Measurements from ENCODE around the gene OR10X1.

The OR10X1 gene

DNA sequence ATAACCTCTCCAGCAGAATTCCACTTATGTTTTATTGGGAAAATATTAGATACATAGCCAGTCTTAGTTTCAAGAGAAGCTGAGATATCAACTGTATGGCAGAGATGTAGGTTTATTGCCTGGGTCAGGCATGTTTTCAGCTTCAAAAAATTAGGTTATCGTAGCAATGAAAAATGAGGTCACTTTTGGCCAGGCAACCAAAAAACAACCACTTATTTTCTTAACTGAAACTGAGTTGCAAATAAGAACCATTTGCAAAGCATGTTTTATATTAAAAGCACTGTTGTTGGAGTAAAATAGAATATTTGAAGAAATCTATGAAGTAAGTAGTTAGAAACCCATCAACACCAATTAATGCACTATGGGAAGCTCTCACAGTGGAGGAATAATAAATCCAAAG is 20.0 kb downstream of the OR10X1 start:
- TF ChIP-seq, protein P1, sequence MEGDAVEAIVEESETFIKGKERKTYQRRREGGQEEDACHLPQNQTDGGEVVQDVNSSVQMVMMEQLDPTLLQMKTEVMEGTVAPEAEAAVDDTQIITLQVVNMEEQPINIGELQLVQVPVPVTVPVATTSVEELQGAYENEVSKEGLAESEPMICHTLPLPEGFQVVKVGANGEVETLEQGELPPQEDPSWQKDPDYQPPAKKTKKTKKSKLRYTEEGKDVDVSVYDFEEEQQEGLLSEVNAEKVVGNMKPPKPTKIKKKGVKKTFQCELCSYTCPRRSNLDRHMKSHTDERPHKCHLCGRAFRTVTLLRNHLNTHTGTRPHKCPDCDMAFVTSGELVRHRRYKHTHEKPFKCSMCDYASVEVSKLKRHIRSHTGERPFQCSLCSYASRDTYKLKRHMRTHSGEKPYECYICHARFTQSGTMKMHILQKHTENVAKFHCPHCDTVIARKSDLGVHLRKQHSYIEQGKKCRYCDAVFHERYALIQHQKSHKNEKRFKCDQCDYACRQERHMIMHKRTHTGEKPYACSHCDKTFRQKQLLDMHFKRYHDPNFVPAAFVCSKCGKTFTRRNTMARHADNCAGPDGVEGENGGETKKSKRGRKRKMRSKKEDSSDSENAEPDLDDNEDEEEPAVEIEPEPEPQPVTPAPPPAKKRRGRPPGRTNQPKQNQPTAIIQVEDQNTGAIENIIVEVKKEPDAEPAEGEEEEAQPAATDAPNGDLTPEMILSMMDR (conservative IDR thresholded peaks at IDR 0.05; ENCODE audit: low read length), result no peak
- TF ChIP-seq EZH2phosphoT487 (IDR thresholded peaks at IDR 0.05; ENCODE audit: borderline replicate concordance), result no peak
- Histone ChIP-seq H3K9me3 (ENCODE audit: insufficient read depth, low read depth, low read length) (no peaks in the 10 kb centered on the region), H3K4me3 (ENCODE audit: low read length, poor library complexity, severe bottlenecking) (no peak overlapping the region)

DNA sequence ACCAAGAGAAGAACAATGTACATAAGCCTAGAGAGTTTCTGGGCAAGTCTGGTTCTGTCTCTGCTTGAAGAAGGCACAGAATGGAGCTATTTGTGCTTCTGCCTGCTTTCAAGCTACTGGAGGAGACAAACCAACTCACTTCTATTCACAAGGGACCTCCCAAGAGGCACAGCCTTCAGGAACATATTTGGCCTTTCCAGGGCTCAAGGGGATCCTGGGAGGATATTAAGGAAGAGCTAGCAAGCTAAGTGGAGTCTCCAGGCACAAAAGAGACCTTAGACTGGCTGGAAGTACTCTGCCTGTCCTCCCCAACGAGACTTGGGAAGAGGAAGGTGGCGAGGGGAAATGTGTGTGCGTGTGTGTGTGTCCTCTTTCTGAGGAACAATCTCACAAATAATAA is 25.3 kb downstream of the OR10X1 start, which contains the start of gene OR6Y1:
OR6Y1 (minus strand) TSS at position 54 of the 400 bp plus-strand sequence. CDS start 6,300 bp downstream, outside the sequence.
- H3K9ac ChIP-seq (ENCODE audit: low read depth, low read length, poor library complexity, severe bottlenecking), result no peak within 1 kb of the TSS
- no peaks in the 10 kb centered on the region for H3K4me1 ChIP-seq (ENCODE audit: insufficient read depth, low read length, poor library complexity, severe bottlenecking)
- no peaks in the 10 kb centered on the region for H3K79me2 ChIP-seq (ENCODE audit: insufficient read depth, low read length)
- H3K9me2 ChIP-seq (replicated peaks; ENCODE audit: low read depth, low read length), result no peaks in the 10 kb centered on the region
- no peak within 1 kb of the TSS for H3K4me2 ChIP-seq (ENCODE audit: low read depth, low read length, poor library complexity, severe bottlenecking)
- H4K20me1 ChIP-seq (ENCODE audit: insufficient read depth, low read length, poor library complexity, severe bottlenecking), result no peaks in the 10 kb centered on the region
- H2AFZ ChIP-seq (ENCODE audit: low read length), result no peak within 1 kb of the TSS
- H3K27me3 ChIP-seq (ENCODE audit: insufficient read depth, low read length, poor library complexity, severe bottlenecking), result no peaks in the 10 kb centered on the region
- TF ChIP-seq EZH2phosphoT487 (IDR thresholded peaks at IDR 0.05; ENCODE audit: borderline replicate concordance), result no peak
- TF ChIP-seq, protein P1 (conservative IDR thresholded peaks at IDR 0.05; ENCODE audit: low read length), result no peak
- H3K36me3 ChIP-seq (ENCODE audit: insufficient read depth, low read length), result no peaks in the 10 kb centered on the region
- H3K4me3 ChIP-seq (ENCODE audit: low read length, poor library complexity, severe bottlenecking), result no peak within 1 kb of the TSS
- H3F3A ChIP-seq (ENCODE audit: low read depth), result no peaks in the 10 kb centered on the region
- no peaks in the 10 kb centered on the region for H3K9me3 ChIP-seq (ENCODE audit: insufficient read depth, low read depth, low read length)

More for the DNA sequence above, 20.0 kb downstream of the OR10X1 start:
- H3F3A ChIP-seq (ENCODE audit: low read depth), result no peaks in the 10 kb centered on the region
- H3K9me2 ChIP-seq (replicated peaks; ENCODE audit: low read depth, low read length), result no peaks in the 10 kb centered on the region
- no peaks in the 10 kb centered on the region for H3K27me3 ChIP-seq (ENCODE audit: insufficient read depth, low read length, poor library complexity, severe bottlenecking)
- no peaks in the 10 kb centered on the region for H4K20me1 ChIP-seq (ENCODE audit: insufficient read depth, low read length, poor library complexity, severe bottlenecking)
- no peaks in the 10 kb centered on the region for H3K36me3 ChIP-seq (ENCODE audit: insufficient read depth, low read length)
- no peak overlapping the region for H3K9ac ChIP-seq (ENCODE audit: low read depth, low read length, poor library complexity, severe bottlenecking)
- no peaks in the 10 kb centered on the region for H3K79me2 ChIP-seq (ENCODE audit: insufficient read depth, low read length)
- no peak overlapping the region for H3K4me2 ChIP-seq (ENCODE audit: low read depth, low read length, poor library complexity, severe bottlenecking)
- H2AFZ ChIP-seq (ENCODE audit: low read length), result no peak overlapping the region
- H3K4me1 ChIP-seq (ENCODE audit: insufficient read depth, low read length, poor library complexity, severe bottlenecking), result peaks cover 3% of the 10 kb centered on the region

DNA sequence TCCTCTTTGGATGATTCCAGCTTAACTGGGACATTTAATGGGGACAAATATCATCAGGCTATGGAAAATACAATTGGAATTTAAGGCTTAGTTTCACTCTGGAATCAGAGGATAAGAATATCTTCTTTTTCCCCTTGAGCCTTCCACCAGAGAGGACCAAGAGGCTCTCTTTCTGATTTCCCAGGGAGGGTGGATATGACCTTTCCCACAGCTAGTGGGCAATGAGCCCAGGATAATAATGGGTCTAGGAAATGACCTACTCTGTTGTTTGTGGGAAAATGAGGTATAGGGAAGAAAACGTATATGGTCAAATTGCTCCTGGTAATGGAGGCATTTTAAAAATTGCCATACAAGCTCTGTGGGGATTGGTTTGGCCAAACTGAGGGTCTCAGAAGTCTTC is 27.4 kb downstream of the OR10X1 start:
- no peaks in the 10 kb centered on the region for H3K79me2 ChIP-seq (ENCODE audit: insufficient read depth, low read length)
- H3K9ac ChIP-seq (ENCODE audit: low read depth, low read length, poor library complexity, severe bottlenecking), result no peak overlapping the region
- H3F3A ChIP-seq (ENCODE audit: low read depth), result no peaks in the 10 kb centered on the region
- TF ChIP-seq EZH2phosphoT487 (IDR thresholded peaks at IDR 0.05; ENCODE audit: borderline replicate concordance), result no peak
- TF ChIP-seq, protein P1 (conservative IDR thresholded peaks at IDR 0.05; ENCODE audit: low read length), result no peak
- no peaks in the 10 kb centered on the region for H3K9me2 ChIP-seq (replicated peaks; ENCODE audit: low read depth, low read length)
- H3K4me2 ChIP-seq (ENCODE audit: low read depth, low read length, poor library complexity, severe bottlenecking), result no peak overlapping the region
- no peak overlapping the region for H3K4me3 ChIP-seq (ENCODE audit: low read length, poor library complexity, severe bottlenecking)
- no peaks in the 10 kb centered on the region for H4K20me1 ChIP-seq (ENCODE audit: insufficient read depth, low read length, poor library complexity, severe bottlenecking)
- no peak overlapping the region for H2AFZ ChIP-seq (ENCODE audit: low read length)
- no peaks in the 10 kb centered on the region for H3K36me3 ChIP-seq (ENCODE audit: insufficient read depth, low read length)
- no peaks in the 10 kb centered on the region for H3K27me3 ChIP-seq (ENCODE audit: insufficient read depth, low read length, poor library complexity, severe bottlenecking)
- H3K9me3 ChIP-seq (ENCODE audit: insufficient read depth, low read depth, low read length), result no peaks in the 10 kb centered on the region
- H3K4me1 ChIP-seq (ENCODE audit: insufficient read depth, low read length, poor library complexity, severe bottlenecking), result no peaks in the 10 kb centered on the region
